GM12891 (cell line): ENCODE data around the gene DNAH8.

ENCODE experiments used
- PAX5 ChIP-seq: IDR thresholded peaks from 2 replicates; pipeline ENCODE4 v1.6.1; 2011; ENCODE audit warnings: low read length, moderate library complexity, mild to moderate bottlenecking; ENCODE audit not compliant: insufficient read depth, severe bottlenecking
- POLR2A ChIP-seq: IDR thresholded peaks from 2 replicates; pipeline ENCODE4 v1.6.1; 2011; ENCODE audit warnings: low read depth, low read length, control low read depth

DNA sequence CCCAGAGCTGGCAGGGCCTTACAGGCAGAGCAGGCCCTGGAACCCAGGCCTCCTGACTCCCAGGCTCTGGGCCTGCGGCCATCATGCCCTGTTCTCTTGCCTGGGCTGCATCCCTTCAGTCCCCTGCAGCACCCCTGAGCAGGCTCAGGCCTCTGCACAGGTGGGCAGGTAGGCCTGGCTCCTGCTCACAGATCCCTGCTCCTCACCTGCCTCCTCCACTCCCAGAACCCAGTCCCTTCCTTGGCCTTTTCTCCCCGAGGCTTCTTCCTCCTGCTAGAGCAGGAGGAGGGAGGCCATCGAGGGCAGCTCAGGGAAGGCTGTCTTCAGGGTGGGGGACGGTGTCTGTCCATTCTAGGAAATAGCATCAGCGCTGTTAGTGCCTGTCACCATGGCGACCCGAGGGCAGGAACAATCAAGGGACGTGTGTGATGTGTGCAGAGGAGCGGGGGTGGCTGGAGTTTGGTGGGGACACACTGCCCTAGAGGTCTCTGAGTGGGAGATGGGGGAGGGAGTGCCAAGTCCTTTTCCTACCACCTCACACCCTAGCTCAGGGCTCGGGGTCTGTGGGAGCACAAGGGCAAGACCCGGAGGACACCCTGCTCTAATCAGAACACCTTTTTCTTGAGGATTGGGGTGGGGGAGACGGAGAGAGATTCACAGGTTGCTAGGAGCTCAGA is 360.0 kb downstream of the DNAH8 start:
- TF ChIP-seq POLR2A (no peak), PAX5 (no peak)
